C4-2B (cell line): ENCODE results near the gene KCNC4.

ENCODE experiments used
- CTCF ChIP-seq: fragments of 450-650 bp; conservative IDR thresholded peaks from 2 replicates; pipeline ENCODE4 v1.5.1; 2017; ENCODE audit warnings: mild to moderate bottlenecking
- ZFX ChIP-seq: fragments of 450-650 bp; IDR thresholded peaks from 2 replicates; pipeline ENCODE4 v1.6.1; 2017

GRCh38 chr1:110250008-110250407 lies 39.9 kb downstream of the KCNC4 start:
- TF ChIP-seq CTCF: no peak
- TF ChIP-seq ZFX: no peak
